GM18909 (cell line): ENCODE results near the gene AMBRA1.
A peak's percentile ranks its signal among the peaks of the same experiment; 100 is the strongest.
"Not testable (repeated sequence)": the region's sequence is repeated elsewhere in the genome, so short reads cannot be mapped to it uniquely, and the experiment has no call there.

Experiments used
- ATAC-seq: cut with Tn5 transposase; IDR thresholded peaks from one replicate; pipeline ENCODE4 v1.9.1; 2021; ENCODE audit warnings: mild to moderate bottlenecking; ENCODE audit not compliant: unreplicated experiment, poor library complexity

The AMBRA1 gene

DNA sequence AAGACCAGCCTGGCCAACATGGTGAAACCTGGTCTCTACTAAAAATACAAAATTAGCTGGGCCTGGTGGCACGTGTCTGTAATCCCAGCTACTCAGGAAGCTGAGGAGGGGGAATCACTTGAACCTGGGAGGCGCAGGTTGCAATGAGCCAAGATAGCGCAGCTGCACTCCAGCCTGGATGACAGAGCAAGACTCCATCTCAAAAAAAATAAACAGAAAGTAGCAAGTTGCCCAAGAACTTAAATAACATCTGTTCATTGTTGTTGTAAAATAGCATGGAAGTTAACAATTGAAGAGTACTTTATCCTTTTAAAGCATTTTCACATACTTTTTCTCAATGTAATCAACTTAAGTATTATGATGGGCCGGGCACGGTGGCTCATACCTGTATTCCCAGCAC lies 5.7 kb downstream of the AMBRA1 start:
- ATAC-seq: no peak

DNA sequence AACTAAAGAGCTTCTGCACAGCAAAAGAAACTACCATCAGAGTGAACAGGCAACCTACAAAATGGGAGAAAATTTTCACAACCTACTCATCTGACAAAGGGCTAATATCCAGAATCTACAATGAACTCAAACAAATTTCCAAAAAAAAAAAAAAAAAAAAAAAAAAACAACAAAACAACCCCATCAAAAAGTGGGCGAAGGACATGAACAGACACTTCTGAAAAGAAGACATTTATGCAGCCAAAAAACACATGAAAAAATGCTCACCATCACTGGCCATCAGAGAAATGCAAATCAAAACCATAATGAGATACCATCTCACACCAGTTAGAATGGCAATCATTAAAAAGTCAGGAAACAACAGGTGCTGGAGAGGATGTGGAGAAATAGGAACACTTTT lies 10.3 kb downstream of the AMBRA1 start:
- ATAC-seq: not testable (repeated sequence)

DNA sequence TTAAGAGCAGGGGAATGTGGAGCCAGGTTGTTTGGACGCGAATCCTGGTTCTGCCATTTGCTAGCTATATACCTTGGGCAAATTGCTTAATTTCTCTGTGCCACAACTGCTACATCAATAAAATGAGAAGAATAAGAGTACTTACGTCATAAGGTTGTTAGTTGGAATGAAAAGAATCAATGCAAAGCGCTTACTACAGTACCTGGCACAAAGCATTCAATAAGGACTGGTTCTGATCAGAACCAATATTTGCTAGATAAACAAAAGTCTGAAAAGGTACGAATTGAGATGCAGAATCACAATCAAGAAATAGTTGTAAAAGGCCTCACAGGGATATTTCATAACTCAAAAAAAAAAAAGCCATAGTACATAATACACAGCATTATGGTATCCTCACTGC lies 11.2 kb downstream of the AMBRA1 start:
- no peak for ATAC-seq

DNA sequence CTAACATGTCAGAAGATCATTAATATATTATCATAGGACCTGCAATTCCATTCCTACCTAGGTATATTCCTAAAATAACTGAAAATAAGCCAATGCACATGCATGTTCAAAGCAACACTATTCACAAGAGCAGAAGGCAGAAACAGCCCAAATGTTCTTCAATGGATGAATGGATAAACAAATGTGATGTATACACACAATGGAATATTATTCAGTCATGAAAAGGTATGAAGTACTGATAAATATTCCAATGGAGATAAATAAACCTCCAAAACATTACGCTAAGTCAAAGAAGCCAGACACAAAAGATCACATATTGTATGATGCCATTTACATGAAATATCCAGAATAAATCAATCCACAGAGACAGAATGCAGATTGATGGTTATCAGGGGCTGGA lies 16.8 kb downstream of the AMBRA1 start:
- ATAC-seq: no peak

DNA sequence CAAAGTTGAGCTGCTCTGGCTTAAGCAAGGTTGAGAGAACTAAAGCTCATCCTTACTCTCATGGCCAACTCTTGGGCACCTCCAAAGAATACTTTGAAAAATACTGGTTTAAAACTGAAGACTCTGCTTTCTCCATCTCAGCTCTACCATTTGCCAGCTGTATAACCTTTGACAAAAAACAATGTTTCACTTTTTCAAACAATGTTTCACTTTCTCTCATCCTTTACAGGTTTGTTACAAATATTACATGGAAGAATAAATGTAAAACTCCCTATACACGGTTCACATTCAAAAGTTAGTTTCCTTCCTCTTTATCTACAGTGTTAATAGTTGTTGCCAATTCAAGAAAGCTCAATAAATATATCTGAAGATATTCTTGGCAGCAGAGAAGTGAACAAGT lies 19.2 kb downstream of the AMBRA1 start:
- ATAC-seq: no peak

DNA sequence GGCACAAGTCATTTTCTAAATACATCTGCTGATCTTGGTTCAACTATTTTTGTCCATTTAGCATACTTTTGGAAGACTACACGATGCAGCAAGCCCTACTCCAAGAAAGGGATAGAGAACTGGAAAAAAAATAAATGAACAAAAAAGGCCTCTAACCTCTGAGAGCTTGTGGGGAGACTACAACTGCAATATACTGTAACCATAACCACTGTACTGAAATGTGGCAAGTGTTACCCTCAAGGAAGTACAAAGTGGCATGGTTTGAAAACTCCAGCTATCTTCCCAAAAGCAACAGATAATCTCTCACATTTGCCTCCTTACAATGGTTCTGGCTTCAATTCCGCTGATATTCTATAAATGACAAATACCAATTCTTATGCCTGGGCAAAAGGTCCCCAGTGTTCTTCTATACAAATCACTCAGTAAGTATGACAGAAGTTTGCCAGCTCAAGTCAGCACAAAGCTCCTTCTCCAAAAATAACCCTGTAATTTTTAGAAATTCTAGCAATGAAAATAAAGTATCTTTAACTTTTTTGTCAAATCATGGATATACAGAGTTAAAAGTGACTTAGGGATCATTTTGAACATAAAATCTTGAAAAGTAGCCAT lies 22.9 kb downstream of the AMBRA1 start:
- ATAC-seq: no peak

DNA sequence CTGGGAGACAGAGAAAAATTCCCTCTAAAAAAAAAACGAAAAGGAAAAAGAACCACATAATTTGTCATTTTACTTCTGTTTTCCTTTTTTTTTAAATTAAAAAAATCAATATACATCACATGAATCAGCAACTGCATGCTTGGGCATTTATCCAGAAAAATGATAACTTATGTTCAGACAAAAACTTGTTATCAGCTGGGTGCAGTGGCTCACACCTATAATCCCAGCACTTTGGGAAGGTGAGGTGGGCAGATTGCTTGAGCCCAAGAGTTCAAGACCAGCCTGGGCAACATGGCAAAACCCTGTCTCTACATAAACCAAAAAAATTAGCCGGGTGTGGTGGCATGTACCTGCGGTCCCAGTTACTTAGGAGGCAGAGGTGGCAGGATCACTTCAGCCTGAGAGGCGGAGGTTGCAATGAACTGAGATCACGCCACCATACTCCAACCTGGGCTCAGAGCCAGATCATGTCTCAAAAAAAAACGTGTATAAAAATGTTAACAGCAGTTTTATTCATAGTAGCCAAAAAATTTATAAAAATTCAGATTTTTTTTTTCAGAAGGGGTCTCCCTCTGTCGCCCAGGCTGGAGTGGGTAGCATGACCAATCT lies 28.5 kb downstream of the AMBRA1 start:
- no peak for ATAC-seq

DNA sequence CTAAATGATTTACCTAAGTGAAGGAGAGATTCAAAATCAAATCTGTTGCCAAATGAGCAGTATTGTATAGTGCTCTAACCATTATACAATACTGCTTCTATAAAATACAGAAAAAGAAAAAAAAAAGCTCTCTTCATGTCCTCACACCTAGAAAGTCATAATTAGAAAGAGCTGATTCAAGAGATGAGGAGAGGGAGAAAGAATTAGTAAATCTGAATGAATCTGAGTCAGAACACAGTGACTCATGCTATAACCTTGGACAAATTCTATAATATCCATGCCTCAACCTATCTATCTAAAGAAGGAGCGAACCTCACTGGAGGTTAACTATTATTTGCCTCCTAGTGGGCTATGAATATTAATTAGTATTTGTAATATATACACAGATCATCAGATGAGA lies 29.4 kb downstream of the AMBRA1 start:
- ATAC-seq: no peak

DNA sequence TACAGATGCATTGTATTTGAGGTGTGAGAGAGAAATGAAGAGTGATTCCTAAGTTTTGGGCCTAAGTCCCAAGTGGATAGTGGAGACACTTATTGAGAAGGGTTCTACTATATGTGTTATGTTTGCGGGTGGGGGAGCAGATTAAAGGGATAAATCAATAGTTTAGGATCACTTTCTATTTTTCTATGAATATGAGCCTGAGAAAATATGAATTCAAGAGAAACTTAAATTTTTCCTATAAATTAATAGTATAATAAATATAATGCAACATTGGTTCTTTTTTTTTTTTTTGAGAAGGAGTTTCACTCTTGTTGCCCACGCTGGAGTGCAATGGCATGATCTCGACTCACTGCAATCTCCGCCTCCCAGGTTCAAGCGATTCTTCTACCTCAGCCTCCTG lies 31.3 kb downstream of the AMBRA1 start:
- ATAC-seq: no peak

DNA sequence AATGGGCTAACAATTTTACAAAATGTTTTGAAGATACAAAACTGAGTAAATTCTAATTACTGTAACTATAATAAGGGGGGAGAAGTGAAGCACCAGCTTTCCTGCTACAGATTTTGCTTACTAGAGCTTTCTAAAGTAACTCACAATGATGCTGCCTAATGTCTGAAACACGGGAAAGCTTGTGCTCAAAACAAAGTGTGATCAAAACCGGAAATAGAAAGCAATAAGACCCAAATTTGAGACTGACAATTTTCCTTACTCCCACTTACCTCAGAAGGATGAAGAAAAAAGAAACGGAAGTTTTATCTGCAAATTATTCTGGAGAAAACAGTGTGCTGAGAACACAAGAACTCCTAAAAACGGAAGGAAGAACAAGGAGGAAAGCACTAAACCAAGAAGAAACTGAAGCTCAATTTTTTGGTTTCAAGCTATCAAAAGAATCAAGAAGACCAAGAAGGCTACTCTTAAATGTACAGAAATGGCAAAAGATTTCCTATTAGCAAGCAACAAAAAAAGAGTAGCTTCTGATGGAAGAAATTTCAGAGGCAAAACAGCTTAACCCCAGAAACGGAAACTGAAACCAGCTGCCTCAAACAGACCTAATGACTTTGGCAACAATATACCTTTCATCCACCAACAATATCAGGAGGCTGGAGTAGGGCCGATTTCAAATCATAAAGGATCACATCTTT lies 33.4 kb downstream of the AMBRA1 start:
- peak; percentile 60 for ATAC-seq

DNA sequence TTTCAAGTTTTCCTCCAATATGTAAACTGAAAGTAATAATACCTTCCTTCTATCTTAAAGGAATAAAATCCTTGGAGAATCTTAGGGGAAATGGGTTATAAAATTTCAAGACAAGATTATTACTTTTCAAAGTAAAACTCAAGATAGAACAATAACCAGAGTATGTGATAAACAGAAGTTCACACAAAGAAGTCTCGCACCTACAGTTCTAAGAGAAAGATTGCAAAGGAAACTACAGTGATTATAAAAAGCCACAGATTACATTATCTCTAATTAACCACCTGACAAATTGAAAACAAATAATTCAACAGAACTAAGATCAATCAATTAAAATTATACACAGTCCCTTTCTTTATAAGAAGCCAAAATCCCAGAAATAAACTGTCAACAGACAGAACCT lies 34.0 kb downstream of the AMBRA1 start:
- no peak for ATAC-seq

DNA sequence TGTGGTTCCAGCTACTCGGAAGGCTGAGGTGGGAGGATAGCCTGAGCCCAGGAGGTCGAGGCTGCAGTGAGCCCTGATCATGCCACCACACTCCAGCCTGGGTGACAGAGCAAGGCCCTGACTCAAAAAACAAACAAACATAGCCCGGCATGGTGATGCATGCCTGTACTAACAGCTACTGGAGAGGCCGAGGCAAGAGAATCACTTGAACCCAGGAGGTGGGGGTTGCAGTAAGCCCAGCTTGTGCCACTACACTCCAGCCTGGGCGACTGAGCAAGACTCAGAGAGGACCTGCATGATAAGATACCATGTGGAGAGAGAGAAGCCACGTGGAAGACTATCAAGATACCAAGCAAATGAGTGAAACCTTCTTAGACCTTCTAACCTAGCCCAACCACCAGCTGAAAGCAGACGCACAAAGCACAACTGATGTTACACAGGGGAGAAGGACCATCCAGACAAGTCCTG lies 36.1 kb downstream of the AMBRA1 start:
- no peak for ATAC-seq

DNA sequence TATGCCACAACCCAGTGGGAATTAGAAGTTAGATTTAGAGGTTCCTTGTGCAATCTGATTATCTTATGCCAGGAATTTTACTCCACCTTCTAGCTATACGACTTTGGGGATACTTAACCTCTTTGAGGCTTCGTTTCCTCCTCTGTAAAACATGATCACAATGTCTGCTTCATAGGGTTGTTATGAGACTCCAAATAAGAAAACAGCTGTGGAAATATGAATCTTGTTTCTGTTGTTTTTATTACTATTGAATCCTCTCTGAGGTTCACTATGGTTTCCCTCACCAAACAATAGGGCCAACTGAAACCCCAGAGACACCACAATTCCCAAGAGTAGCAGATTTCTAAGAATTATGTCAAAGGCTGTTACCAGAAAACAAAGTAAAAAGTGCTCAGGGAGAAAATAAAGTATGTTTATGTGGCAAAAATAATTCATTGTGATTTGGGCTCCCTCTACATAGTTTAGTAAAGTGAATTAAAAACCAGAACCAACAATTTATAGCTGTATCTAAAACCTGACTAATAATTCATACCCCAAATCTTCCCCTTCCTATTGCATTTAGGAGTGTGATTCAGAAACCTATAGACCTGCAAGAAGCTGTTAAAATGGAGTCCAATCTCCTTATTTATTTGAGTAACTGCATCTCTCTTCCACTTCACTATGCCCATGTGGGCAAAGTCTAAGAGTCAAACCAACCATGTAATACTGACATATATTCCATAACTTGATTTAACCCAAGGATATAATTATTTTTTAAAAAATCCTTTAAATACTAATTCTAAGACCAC lies 38.4 kb downstream of the AMBRA1 start:
- peak; percentile 50 for ATAC-seq

DNA sequence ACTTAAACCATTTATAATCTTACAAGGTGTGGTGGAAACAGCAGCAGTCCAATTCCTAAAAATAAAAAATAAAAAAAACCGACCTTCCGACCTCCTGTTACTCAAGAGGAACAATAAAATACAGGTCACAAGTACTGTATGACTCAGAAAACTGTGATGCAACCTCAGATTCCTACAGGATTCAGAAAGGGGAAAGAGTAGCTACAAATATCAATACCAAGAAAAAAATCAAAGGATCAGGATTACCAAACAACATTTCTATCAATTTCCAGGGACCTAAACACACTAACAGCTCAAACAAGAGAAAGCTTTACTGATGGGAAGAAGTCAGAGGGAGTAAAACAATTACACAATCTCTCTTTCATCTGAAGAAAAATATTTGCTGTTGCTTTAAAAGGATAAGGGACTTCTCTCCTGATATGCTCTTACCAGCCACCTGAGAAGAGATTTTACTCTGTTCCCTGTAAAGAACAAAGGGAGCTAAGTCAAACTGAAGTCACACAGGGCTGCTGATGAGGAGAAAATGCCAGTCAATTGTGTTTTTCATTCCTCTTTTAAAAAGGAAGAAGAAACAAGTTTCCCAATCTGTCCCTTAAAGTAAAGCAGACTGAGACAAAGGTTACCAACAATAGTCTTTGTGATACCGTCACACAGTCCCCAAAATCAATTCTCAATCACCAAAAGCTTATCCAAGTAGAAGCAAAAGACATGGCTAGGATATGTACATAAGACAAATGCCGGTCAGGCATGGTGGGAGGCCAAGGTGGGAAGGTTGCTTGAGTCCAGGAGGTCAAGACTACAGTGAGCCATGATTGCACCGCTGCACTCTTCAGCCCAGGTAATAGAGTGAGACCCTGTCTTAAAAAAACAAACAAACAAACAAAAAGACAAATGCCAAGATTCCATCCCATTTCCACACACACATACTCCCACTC lies 39.3 kb downstream of the AMBRA1 start:
- no peak for ATAC-seq

DNA sequence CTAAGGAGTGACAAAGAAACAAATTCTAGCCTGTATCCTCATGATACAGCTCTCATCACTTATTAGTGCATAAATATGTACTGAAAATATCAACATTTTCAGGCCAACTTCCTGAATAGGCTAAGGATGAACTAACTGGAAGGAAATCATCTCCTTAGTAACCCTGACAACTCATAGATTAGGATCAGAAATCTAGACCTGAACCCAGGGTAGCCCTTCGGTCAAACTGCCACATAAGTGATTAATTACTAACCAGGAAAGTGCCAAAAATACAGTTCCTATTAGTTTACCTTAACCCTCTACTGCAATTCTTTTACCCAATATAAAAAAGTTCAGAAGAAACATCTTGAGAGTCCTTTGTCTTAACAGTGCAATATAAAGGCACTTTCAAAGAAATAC lies 40.0 kb downstream of the AMBRA1 start:
- no peak for ATAC-seq

DNA sequence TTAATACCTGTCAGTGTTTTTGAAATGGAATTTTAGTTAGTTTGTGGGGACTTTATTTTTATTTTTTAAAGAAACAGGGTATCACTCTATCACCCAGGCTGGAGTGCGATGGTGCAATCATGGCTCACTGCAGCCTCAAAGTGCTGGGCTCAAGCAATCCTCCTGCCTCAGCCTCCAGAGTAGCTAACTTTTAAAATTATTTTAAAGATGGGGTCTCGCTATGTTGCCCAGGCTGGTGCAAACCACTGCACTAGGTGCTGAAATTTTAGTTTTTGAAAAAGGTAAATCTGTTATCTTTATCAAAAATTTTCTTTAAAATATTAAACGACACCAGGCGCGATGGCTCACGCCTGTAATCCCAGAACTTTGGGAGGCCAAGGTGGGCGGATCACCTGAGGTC lies 42.6 kb downstream of the AMBRA1 start:
- no peak for ATAC-seq

DNA sequence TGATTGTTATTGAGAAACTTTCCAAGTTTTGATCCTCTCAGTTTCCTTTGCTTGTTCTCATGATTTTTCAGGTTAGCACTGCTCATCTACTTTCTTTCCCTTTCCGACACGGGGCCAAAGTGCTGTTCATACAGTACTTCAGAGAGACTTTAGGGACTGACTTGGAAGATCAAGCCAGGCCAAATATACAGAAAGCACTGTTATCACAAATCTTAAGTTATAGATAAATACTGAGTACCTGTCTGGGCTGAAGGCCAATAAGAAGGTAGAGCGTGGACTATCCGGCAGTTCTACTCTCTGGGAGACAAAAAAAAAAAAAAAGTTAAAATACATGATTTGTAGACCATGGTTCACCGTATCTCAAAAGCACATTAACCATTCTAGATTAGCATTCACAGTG lies 46.2 kb downstream of the AMBRA1 start:
- ATAC-seq: no peak

DNA sequence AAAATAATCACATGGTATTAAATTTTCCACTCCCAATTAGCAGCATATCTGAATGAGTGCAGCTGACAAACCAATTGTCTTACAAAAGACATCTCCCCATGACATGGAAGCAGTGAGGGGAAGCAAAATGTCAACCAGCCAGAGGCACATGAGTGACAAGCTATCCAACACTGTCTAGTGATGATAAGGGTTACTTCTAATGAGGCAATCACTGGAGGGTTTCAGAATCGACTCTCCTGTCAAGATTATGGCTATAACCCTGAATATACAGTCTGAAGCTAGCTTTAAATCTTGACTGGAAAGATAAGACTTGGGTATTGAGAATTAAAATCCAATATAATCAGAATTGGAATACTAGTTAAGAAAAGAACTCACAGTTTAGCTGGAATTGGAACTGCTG lies 50.3 kb downstream of the AMBRA1 start:
- no peak for ATAC-seq

DNA sequence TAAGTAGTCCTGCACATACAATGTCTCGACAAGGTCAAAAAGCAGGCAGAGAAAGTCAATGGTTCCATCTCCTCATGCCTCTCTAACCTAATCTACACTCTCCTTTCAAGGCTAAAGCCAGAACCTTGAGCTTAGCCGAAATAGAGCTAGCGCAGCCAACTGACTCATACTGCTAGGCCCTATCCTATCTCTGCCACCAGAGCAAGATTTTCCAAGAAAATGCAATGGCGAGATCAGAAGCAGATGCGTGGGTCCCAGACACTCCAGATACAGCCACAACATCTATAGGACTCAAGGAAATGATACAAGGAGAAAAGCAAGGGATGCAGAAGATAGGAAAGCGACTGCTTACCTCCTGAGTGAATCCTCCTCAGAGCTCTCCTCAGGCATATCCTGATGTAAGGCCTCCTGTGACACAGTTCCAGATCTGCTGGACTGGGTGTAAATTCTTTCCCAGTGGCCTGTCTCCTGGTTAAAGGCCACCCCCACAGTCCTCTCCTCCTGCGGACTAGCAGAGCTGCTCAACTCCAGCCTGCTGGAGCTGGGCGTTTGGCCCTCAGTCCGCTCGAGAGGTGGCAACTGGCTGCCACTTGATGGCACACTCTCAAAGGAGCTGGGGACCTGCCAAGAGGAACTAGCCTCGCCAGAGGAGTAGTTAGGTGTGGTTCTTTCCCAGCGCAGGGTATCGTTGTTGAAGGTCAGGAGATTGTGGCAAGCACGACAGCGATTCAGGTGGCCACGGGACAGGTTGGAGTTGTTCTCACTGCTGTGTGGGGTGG lies 52.0 kb downstream of the AMBRA1 start:
- no peak for ATAC-seq
